ENCODE measurements around the gene ACVR1. TPM values are rescaled to one million over a fixed set of nuclear protein-coding genes. Genes with fewer than 3 reads are reported as not detected.

Gene ACVR1
- total and polyA plus RNA-seq, 9 of the 15 experiments (the other 6 are each of a cell fraction or from before 2014, with no cell fraction given): 3.8 to 14.3 (median 6.9) TPM

DNA sequence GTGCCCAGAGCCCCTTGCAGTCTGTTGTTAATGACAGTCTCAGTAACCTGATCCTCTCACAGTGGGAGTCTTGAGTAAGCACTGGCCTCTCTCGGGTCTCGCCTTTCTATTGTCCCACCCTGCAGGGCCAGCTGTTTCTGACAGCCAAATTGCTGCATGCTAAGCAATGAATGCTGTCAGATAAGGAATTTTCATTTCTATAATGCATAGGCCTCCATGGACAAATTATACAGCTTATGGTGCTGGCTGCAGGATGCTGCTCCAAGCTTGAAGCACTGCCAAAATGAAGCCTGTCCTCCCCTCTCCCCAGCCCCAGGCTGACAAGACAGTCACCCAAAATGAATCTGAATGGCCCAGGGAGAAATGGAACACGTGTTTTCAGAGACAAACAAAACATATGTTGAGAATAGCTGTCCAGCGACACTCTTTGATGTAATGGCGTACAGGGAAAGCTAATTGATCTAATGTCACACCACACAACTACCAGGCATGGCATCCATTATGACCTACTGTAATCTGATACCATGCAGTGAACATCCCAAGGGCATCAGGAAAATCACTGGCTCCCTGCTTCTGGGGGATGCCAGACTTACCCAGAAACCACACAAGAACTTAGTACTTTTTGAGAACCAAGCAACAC, 36.8 kb downstream of the ACVR1 start (continued):
- TF ChIP-seq ZNF444 (CRISPR knock-in tag; IDR thresholded peaks at IDR 0.05): no peak
- no peak for TF ChIP-seq ZNF785 (CRISPR knock-in tag; IDR thresholded peaks at IDR 0.05)
- TF ChIP-seq MAX (CRISPR knock-in tag; IDR thresholded peaks at IDR 0.05): 0 out of 2 replicates have a peak, but pooled peaks have one; percentile 33
- 0 out of 4 replicates have a peak, but pooled peaks of 1 of the 2 experiments have one; percentile 45 for TF ChIP-seq UBTF (IDR thresholded peaks at IDR 0.05; ENCODE audit: borderline replicate concordance in 1 of 2, low read depth in 2 of 2, low read length in 2 of 2)
- TF ChIP-seq CBFA2T2 (conservative IDR thresholded peaks at IDR 0.05): 0 out of 2 replicates have a peak, but pooled peaks have one; percentile 1
- TF ChIP-seq ZBTB7A (IDR thresholded peaks at IDR 0.05; ENCODE audit: borderline replicate concordance, control insufficient read depth, low read depth, low read length): peak; percentile 50; the same call in 1 of the 2 replicates
- TF ChIP-seq, protein P1, sequence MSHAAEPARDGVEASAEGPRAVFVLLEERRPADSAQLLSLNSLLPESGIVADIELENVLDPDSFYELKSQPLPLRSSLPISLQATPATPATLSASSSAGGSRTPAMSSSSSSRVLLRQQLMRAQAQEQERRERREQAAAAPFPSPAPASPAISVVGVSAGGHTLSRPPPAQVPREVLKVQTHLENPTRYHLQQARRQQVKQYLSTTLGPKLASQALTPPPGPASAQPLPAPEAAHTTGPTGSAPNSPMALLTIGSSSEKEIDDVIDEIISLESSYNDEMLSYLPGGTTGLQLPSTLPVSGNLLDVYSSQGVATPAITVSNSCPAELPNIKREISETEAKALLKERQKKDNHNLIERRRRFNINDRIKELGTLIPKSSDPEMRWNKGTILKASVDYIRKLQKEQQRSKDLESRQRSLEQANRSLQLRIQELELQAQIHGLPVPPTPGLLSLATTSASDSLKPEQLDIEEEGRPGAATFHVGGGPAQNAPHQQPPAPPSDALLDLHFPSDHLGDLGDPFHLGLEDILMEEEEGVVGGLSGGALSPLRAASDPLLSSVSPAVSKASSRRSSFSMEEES (CRISPR knock-in tag; IDR thresholded peaks at IDR 0.05): no peak
- TF ChIP-seq NEUROD1 (IDR thresholded peaks at IDR 0.05; ENCODE audit: borderline replicate concordance, low read depth, low read length, partially characterized antibody): peak; percentile 18
- no peak for TF ChIP-seq NFE2L1 (tag; IDR thresholded peaks at IDR 0.05; ENCODE audit: borderline replicate concordance, low read depth)
- peak; percentile 16; the same call in 1 of the 2 replicates for TF ChIP-seq CREM (IDR thresholded peaks at IDR 0.05; ENCODE audit: low read depth)
- TF ChIP-seq HDAC1 (IDR thresholded peaks at IDR 0.05): peak in 1 of 2 experiments; percentile 67; a peak in 2 of 4 replicates
- no peak for TF ChIP-seq BMI1 (IDR thresholded peaks at IDR 0.05; ENCODE audit: low read length)
- TF ChIP-seq ZC3H11A (IDR thresholded peaks at IDR 0.05; ENCODE audit: low read depth, low read length): no peak
- TF ChIP-seq CREB1 (IDR thresholded peaks at IDR 0.05): no peak
- no peak for TF ChIP-seq CREB1 (CRISPR knock-in tag; IDR thresholded peaks at IDR 0.05)
- no peak for TF ChIP-seq ZNF212 (CRISPR knock-in tag; IDR thresholded peaks at IDR 0.05)
- 0 out of 2 replicates have a peak, but pooled peaks have one; percentile 17 for TF ChIP-seq ATF2 (CRISPR knock-in tag; IDR thresholded peaks at IDR 0.05)
- TF ChIP-seq TEAD4 (IDR thresholded peaks at IDR 0.05; ENCODE audit: low read length): 0 out of 2 replicates have a peak, but pooled peaks have one; percentile 30
- TF ChIP-seq TEAD4 (CRISPR knock-in tag; IDR thresholded peaks at IDR 0.05; ENCODE audit: borderline replicate concordance): no peak
- 0 out of 2 replicates have a peak, but pooled peaks have one; percentile 25 for TF ChIP-seq MXI1 (IDR thresholded peaks at IDR 0.05; ENCODE audit: low read depth, low read length)
- TF ChIP-seq ZBTB17 (CRISPR knock-in tag; IDR thresholded peaks at IDR 0.05): no peak
- no peak for TF ChIP-seq RBM15 (IDR thresholded peaks at IDR 0.05; ENCODE audit: insufficient read depth, low read length)

All from K562 (cell line).